OCI-M2 (cell line): ENCODE data around the gene ZNF423.

ENCODE experiments used
- DNase-seq: peaks from one replicate; lab custom pipeline; 2025; ENCODE audit not compliant: unreplicated experiment; lab: John Stamatoyannopoulos, UW

The ZNF423 gene

GRCh38 chr16:49649013-49649765 lies 206.7 kb downstream of the ZNF423 start:
- DNase-seq, result no peak

DNA sequence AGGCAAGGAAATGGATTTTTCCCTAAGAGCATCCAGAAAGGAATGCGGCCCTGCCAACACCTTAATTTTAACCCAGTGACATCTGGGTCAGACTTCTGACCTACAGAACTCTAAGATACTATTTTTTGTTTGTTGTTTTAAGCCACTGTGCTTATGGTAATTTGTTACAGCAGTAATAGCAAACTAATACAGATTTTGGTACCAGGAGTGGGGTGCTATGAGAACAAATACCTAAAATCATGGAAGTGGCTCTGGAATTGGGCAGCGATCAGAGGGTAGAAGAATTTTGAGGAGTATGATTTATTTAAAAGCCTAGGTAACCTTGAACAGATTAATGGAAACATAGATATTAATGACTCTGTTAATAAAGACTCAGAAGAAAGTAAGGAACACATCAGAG lies 208.2 kb downstream of the ZNF423 start:
- DNase-seq, result no peak

GRCh38 chr16:49645263-49645662 lies 210.6 kb downstream of the ZNF423 start:
- no peak for DNase-seq

DNA sequence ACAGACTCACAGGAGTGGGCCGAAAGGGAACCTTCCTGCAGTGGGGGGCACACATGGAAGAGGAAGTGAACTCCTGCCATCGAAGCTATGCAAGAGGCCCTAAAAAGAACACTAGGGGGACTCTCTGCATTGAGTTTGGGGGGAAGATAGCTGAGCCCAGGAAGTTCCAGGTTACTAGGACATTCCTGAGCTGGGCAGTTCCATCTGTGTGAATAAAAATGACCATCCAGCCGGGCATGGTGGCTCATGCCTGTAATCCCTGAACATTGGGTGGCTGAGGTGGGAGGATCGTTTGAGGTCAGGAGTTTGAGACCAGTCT lies 211.8 kb downstream of the ZNF423 start:
- DNase-seq, result no peak

DNA sequence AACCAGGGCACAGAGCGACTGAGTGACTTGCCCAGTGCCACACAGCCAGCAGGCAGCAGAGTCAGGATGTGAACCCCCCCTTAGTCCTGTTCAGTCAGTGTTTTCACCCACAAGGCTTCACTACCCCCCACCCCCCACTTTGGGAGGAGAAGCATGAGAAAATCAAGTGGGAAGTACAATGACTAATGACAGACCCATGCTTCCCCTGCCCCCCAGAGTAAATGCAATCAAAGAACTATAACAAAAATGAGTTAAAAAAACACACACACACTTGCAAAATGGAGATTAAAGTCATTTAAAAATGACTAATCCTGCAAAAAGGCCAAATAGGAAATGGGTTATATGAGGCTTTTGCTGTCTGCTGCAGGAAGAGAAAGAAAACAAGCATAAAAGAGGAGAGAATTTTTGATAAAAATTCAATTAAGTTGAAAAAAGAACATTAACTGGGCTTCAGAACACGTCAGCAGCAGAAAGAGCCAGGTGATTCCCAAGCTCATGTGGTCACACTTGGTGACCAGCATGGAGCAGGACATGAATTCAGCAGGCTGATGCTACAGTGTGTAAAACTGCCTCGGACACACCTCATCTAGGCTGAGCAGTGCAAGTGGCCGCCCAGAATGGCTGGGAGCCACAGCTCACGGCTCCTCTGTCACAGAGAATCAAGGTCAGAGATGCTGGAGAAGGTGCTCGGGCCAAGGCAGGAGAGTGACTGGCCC lies 212.3 kb downstream of the ZNF423 start:
- DNase-seq, result no peak

DNA sequence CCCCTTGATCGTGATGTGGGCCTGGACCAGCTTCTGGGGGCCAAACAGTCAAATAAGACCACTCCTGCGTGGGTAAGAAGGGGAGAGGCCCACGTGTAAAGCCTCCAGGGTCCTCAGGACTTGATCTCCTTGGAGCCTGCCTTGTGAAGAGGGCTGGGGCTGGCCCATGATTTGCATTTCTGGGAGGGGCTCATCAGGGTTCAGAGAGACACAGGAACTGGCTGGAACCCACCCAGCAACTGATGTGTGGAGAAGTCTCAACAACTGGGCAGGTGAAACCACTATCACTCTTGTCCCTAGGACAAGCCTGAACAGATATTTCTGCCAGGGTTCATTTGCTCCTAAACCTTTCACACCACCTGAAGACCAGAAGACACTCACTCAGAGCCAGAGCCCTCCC lies 214.7 kb downstream of the ZNF423 start:
- DNase-seq, result no peak

- no peak for DNase-seq
Measured at GRCh38 chr16:49640581-49640980, 215.3 kb downstream of the ZNF423 start.

DNA sequence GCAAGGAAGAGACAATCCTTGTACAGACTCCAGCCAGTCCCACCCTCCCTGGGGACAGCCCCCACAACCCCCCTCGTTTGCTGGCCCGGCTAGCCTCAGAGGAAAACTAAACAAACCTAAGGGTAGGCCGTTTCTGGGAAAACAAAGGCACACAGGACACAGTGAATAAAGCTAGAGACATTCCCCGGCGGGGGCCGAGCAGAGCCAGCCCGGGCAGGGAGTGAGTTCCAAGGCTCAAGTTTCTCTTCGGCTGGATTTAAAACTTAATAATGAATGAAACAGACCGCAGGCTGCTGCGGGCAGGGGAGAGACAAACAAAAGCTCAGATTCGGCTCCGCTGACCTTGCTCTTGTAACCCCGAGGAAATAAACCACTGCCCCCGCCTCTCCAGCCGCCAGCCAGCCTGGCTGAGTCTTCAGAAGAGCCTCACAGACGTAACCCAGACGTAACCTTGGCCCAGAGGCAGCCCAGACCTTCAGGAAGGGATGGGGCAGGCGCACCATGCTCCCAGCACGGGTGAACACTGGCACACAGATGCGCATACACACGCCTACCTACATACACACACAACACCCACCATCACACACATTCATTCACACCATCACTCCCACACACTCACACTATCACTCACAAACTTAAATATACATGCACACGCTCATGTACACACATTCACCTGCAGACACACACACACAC lies 216.0 kb downstream of the ZNF423 start:
- DNase-seq, result no peak

- DNase-seq, result no peak
Measured at GRCh38 chr16:49638673-49639610, 217.0 kb downstream of the ZNF423 start.

GRCh38 chr16:49637933-49638672 lies 217.8 kb downstream of the ZNF423 start:
- no peak for DNase-seq

GRCh38 chr16:49637511-49637910 lies 218.4 kb downstream of the ZNF423 start:
- DNase-seq, result no peak

- no peak for DNase-seq
Measured at GRCh38 chr16:49636608-49637007, 219.3 kb downstream of the ZNF423 start.

GRCh38 chr16:49635591-49636581 lies 220.0 kb downstream of the ZNF423 start:
- DNase-seq, result no peak

- DNase-seq, result no peak
Measured at GRCh38 chr16:49635009-49635350, 220.9 kb downstream of the ZNF423 start.

DNA sequence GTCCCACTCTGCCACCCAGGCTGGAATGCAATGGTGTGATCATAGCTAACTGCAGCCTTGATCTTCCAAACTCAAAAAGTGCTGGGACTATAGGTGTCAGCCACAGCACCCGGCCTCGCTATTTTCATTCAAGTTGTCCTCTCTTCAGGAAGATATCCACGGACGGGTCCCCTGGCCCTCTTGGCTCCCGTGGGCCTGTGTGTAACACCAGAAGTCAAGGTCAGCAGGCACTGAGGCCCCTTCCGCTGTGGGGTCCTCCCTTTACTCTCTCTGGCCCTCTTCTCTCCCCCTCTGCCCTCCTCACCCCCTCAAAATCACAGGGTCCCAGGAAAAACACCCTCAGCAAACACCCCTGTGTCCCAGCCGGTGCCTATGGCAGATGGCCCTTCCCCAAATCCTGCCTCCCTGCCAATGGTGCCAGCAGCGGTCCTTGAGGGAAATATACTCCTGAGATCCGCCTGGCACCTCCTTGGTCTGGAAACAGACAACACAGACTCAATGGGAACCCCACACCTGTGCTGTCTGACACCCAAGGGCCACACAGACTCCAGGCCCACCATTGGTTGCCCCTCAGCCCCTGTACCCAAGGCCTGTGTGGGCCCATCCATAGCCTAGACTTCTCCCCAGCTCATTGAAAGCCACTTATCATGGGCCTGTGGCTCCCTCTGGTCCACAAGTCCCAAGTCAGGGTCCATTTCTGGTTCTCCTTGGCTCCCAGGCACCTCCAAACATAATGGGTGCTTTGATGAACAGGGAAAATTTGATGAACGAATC lies 221.5 kb downstream of the ZNF423 start:
- DNase-seq, result no peak

DNA sequence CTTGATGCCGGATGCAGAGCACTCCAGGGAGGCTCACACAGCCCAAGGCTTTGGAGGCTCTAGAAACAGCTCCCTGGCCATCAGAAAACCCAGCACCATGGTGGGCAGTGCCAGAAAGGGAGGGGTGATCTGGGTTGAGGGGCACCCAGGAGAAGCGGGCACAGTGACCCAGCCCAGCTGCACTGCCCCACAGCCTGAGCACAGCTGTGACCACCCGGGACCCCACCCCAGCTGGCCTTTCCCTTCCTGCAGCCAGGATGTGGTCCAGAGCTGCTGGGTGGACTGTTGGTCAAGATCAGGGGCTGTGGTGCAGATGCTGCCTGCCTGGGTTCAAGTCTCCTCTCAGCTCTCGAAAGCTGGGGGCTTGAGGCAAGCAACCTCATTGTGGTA lies 223.1 kb downstream of the ZNF423 start:
- no peak for DNase-seq

GRCh38 chr16:49632086-49632794 lies 223.7 kb downstream of the ZNF423 start:
- no peak for DNase-seq
